AG04449 (cell line): ENCODE data around the gene TMEM121.

Source experiments
- CTCF ChIA-PET: fragments of 350-600 bp; formaldehyde crosslinking; extraction: SDS; loops from one replicate; lab custom pipeline; 2021; ENCODE audit warnings: antibody characterized with exemption; lab: Yijun Ruan, JAX
- POLR2A ChIA-PET: fragments of 400-600, 350-600 bp; formaldehyde crosslinking; extraction: SDS; loops from one replicate; lab custom pipeline; 2020; ENCODE audit warnings: antibody characterized with exemption, inconsistent platforms; lab: Yijun Ruan, JAX
- DNase-seq: peaks from one replicate; pipeline ENCODE4 v3.0.0-alpha.2; 2010; ENCODE audit warnings: low read depth, low spot score
- H3K4me3 ChIP-seq: 2 replicates; pipeline ENCODE4 v1.5.1; 2011; ENCODE audit warnings: low read depth, mild to moderate bottlenecking, control low read depth, low read length
- TF ChIP-seq, protein P1 (sequence below): IDR thresholded peaks from one replicate; pipeline ENCODE4 v1.5.1; 2011; ENCODE audit warnings: mild to moderate bottlenecking, moderate library complexity, low read length, control low read depth, inconsistent platforms; ENCODE audit not compliant: insufficient read depth; ENCODE audit errors: missing control alignments

TMEM121 gene

DNA sequence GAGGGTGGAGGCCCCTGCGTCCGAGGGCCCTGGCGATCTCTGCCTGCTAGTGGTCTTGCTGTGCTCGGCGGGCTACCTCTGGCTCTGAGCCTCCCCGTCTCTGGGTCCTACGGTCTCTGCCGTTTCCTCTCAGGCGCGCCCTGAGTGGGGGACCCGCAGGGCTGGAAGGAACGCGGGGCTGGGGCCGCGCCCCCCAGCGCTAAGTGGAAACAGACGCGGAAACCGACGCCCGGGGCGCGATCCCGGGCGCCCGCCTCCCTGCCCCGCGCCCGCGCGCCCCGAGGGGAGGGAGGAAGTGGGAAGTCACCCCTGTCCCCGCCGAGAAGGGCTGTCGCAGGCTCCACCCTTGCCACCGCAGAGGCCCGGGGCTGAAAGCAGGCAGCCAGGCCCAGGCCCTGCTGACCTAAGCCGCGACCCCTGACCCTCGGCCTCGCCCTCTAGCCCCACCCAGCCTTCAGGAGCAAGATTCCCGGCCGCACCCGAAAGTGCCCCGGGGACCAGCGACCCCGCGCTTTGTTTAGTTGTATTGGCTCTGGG, 38.9 kb upstream of the TMEM121 start:
- no peak for DNase-seq
- TF ChIP-seq, protein P1, sequence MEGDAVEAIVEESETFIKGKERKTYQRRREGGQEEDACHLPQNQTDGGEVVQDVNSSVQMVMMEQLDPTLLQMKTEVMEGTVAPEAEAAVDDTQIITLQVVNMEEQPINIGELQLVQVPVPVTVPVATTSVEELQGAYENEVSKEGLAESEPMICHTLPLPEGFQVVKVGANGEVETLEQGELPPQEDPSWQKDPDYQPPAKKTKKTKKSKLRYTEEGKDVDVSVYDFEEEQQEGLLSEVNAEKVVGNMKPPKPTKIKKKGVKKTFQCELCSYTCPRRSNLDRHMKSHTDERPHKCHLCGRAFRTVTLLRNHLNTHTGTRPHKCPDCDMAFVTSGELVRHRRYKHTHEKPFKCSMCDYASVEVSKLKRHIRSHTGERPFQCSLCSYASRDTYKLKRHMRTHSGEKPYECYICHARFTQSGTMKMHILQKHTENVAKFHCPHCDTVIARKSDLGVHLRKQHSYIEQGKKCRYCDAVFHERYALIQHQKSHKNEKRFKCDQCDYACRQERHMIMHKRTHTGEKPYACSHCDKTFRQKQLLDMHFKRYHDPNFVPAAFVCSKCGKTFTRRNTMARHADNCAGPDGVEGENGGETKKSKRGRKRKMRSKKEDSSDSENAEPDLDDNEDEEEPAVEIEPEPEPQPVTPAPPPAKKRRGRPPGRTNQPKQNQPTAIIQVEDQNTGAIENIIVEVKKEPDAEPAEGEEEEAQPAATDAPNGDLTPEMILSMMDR, result no peak
- H3K4me3 ChIP-seq, result peak overlapping the region; percentile 20
- CTCF ChIA-PET, result interaction anchor here (1.0 kb wide), 1 partner anchor 41 kb away, joined by 3 read pairs; no protein-coding TSS in a partner anchor
- POLR2A ChIA-PET, result no interaction called here

DNA sequence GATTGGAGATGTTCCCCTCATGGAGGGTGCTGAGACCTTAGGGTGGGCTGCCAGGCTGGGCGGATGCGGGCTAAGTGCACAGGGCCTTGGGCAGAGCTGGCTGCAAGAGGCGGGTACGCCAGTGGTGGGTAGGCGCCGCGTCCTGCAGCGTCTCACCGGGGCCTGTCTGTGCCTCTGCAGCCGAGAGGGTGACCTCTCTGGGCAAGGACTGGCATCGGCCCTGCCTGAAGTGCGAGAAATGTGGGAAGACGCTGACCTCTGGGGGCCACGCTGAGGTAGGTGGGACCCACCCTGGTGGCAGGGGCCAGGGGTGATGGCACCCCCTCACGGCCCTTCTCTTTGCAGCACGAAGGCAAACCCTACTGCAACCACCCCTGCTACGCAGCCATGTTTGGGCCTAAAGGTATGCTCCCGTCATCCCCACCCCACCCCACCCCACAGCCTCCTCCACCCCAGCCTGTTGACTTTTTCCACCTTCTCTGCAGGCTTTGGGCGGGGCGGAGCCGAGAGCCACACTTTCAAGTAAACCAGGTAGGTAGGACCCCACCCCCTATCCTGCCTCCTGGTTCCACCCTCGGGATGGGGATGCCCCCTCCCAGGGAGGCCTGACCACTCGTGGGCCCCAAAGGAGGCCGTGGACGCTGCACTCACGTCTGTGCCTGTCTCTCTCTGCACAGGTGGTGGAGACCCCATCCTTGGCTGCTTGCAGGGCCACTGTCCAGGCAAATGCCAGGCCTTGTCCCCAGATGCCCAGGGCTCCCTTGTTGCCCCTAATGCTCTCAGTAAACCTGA, 38.2 kb upstream of the TMEM121 start:
- H3K4me3 ChIP-seq, result no peak overlapping the region; the same call in 1 of the 2 replicates
- POLR2A ChIA-PET, result no interaction called here
- CTCF ChIA-PET, result interaction anchor here (0.7 to 4.6 kb wide), 5 partner anchors 7 to 123 kb away, joined by 3 to 91 read pairs (median 16); no protein-coding TSS in a partner anchor
- TF ChIP-seq, protein P1, result no peak
- DNase-seq, result no peak

DNA sequence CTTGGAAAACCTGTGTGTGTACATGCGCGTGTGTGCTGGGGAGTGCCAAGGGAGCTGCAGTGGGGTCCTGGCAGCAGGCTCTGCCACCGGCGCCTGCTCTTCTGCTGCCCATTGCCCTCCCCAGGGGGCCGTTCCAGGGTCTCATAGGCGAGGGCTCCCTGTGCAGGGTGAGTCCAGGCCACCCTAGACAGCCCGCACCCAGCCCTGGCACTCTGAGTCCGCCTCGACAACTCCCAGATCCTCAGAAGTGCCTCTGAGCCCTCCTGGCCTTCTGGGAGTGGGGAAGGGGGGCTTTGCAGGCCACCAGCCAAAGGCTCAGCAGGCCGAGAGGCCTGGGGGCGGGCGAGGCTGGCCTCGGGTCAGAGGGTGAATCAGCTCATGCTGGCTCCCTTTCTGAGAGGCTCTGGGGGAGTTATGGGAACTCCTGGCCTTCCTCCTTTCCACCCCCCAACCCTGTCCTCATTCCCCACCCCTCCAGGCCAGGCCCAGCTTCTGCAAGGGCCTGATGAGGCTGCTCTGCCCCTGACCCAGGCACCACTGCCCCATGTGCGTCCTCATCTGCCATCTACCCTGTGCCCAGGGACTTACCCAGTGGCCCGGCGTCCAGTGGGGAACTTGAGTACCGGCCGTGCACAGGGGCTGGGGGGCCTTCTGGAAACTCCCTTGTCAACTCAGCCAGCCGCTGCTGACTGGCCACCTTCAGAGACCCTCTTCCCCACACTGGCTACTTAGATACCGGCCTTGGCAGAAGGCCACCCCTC, 37.4 kb upstream of the TMEM121 start:
- TF ChIP-seq, protein P1, result no peak
- ChIA-PET POLR2A (interaction anchor here (2.1 kb wide), 1 partner anchor 8 kb away, joined by 17 read pairs; no protein-coding TSS in a partner anchor), CTCF (interaction anchor here (0.7 to 4.6 kb wide), 24 partner anchors 8 to 399 kb away, joined by 3 to 91 read pairs (median 4); partner anchors contain the start of gene BRF1)
- no peak for DNase-seq
- H3K4me3 ChIP-seq, result no peak overlapping the region

DNA sequence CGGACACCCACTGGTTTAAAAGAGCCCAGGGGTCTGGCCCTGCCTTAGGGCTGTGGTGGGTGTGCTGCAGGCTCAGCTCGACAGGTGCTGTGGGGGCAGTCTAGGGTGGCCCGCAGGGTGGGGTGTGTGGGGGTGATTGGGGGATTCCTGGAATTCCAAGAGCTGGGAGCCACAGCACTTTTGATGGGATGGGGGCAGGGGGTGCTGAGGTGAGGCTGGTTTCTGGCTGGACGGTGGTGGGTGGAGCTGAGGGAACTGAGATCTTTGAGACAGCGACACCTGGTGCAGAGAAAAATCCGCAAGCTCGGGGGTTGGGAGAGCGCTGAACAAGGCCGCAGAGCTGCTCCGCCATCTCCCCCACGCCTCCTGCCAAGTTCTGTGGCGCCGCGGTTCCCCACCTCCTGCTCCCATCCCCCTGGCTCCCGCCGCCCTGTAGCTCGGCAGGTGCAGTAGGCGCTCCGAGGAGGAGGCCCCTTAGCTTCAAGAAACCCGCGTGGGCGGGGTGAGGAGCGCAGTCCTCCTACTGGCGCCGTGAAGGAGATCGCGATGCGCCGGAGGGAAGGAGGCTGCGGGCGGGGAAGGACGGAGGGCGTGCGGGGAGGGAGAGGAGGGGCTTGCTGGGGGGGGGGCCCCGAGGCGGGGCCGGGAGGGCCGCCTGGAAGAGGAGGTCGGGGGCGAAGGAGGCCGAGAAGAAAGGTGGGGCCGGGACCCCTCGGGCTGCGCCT, 36.7 kb upstream of the TMEM121 start:
- ChIA-PET POLR2A (interaction anchor here (2.1 kb wide), 1 partner anchor 9 kb away, joined by 17 read pairs; no protein-coding TSS in a partner anchor), CTCF (interaction anchor here (0.8 to 4.6 kb wide), 32 partner anchors 8 to 399 kb away, joined by 3 to 91 read pairs (median 4); partner anchors contain the start of gene BRF1)
- no peak for DNase-seq
- TF ChIP-seq, protein P1, result peak; percentile 65
- peak overlapping the region; percentile 71 for H3K4me3 ChIP-seq

DNA sequence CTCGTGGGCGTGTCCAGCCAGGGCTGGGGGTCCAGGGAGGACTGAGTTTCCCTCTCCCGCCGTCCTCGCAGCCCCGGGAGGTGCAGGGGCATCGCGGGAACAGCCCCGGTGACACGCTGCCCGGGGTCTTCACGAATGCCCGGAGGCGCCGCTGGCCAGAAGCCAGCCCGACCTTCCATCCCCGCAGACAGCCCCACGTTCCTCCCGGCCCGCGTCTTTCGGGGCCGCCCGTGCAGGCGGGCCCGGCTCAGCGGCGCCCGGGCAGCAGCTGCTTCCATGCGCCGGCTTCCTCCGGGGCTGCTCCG, 36.2 kb upstream of the TMEM121 start:
- DNase-seq, result no peak
- POLR2A ChIA-PET, result interaction anchor here (2.1 kb wide), 1 partner anchor 9 kb away, joined by 17 read pairs; no protein-coding TSS in a partner anchor
- TF ChIP-seq, protein P1, result no peak
- peak overlapping the region; percentile 71 for H3K4me3 ChIP-seq
- CTCF ChIA-PET, result interaction anchor here (0.8 to 4.6 kb wide), 29 partner anchors 9 to 287 kb away, joined by 3 to 91 read pairs (median 5); partner anchors contain the start of gene BRF1
